Glomerular visceral epithelial cell (primary cell): ENCODE measurements around the gene GDAP1L1.
A peak's percentile ranks its signal among the peaks of the same experiment; 100 is the strongest.

ENCODE experiments used
- DNase-seq: peaks from one replicate; pipeline ENCODE4 v3.0.0-alpha.2; 2016; ENCODE audit errors: extremely low spot score

GDAP1L1 gene

DNA sequence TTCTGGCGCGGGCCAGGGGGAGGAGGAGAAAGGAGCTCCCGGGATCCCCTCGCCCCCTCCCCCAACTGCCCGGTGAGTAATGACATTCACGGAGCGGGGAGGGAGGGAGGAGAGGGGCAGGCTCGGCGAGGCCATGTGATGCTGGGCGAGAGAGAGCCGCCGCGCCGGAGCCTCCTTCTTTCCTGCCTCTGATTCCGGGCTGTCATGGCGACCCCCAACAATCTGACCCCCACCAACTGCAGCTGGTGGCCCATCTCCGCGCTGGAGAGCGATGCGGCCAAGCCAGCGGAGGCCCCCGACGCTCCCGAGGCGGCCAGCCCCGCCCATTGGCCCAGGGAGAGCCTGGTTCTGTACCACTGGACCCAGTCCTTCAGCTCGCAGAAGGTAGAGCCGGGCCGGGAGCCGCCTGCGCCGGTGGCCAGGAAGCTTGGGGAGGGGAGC is at the start of gene GDAP1L1:
GDAP1L1 (plus strand) TSS at position 178 of the 441 bp plus-strand sequence; CDS start at position 205, 27 bp downstream.
- DNase-seq = no peak

DNA sequence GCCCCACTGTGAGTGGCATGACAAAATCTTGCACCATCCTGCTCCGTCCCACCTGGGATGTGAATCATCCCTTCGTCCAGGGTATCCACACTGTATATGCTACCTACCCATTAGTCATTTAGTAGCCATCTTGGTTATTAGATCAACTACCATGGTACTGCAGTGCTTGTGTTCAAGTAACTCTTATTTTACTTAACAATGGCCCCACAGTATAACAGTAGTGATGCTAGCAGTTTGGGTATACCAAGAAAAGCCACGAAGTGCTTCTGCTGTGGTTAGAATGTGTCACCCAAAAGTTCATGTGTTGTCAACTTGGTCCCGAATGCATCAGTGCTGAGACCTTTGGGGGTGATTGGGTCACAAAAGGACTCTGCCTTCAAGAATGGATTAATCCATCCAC is 48.2 kb upstream of the GDAP1L1 start:
- DNase-seq = no peak

DNA sequence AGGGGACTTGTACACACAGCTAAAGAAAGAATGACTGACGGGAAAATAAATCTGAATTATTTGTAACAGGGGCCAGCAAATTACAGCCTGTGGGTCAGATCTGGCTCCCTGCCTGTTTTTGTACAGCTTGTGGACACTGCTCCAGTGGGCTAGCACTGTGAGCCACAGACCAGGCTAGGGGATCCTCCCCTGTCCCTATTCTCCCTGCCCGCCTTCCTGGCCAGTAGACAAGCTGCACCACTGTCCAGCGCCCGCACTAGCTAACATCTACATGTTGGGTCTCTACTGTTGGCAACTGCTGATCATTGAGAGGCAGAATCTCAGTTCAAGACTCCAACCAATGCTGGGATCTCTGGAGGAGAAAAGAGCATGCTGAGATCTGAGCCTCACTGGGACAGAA is 47.2 kb upstream of the GDAP1L1 start:
- DNase-seq = no peak

DNA sequence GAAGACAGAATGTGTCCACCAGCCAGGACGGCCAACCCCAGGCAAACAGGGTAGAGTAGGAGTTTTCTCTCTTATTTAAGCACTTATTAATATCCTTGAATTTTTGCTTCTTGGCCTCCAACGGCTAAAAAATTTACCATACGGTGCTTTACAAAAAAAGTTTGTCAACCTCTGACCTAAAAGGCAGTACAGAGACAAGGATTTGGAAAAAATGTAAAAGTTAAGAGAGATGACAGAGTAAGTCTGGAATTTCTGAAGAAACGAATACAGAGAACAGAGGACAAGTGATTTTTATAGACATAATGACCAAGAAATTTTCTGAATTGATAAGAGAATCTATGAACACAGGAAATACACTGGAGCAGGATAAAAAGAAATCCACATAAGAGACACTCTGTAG is 46.7 kb upstream of the GDAP1L1 start:
- no peak for DNase-seq

DNA sequence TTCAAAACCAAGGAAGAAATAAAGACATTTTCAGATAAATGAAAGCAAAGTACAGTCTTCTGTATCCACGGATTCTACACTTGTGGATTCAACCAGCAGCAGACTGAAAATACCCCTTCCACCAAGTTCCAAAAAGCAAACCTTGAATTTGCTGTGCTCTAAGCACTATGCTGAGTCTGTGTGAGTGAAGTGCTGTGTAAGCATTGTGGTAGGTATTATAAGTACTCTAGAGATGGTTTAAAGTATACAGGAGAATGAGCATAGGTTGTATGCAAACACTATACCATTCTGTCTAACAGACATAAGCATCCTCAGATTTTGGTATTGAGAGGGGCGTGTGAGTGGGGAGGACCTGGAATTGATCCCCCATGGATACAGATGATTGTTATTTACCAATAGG is 46.1 kb upstream of the GDAP1L1 start:
- DNase-seq = no peak

DNA sequence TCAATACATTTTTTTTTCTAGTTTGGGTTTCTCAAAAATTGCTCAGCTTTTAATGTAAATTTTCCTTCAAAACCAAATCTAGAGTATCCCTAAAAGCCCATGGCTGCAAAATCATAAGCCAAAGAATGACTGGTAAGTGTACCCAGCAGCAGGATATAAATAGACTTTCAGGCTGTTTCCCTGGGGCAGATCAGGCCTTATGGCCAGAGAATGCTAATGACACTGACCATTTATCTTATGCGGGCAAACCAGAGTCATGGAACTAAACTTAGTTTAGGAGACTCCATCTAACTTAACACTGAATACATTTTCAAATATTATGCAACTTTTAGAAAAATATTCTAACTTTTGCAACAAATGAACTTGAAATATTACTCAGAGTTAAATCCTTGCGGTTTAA is 43.9 kb upstream of the GDAP1L1 start:
- no peak for DNase-seq

DNA sequence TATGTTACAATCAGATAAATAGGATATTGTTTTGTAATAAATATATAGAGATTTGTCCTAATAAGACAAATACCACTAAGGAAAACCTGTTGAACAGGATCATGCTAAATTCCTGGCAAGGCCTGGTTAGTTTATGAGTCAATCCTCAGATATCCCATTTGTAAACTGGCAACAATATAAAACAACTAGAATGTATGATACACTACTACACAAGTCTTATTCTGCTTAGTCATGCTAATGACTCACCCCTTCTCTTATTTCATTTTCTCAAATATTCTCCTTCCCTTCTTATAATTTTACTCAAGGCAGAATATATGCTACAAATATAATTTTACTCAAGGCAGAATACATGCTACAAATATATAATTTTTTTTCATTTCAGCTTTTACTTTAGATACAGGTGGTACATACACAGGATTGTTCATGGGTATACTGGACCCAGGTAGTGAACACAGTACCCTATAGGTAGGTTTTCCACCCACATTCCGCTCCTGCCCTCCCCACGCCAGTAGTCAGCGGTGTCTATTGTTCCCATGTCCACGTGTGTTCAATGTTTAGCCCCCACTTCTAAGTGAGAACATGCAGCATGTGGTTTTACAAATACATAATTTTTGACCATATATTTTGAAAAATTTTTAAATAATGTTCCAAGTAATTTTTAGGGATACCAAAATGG is 42.8 kb upstream of the GDAP1L1 start:
- DNase-seq = peak; percentile 77

DNA sequence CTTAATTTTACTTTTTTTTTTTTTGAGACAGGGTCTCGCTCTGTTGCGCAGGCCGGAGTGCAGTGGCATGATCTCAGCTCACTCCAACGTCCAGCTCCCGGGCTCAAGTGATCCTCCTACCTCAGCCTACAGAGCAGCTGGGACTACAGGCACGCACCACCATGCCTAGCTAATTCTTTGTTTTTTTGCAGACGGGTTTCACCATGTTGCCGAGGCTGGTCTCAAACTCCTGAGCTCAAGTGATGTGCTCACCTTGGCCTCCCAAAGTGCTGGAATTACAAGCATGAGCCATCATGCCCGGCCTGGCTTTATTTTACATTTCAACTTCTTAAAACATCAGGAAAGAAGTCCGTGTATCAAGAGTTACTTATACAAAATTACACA is 42.3 kb upstream of the GDAP1L1 start:
- no peak for DNase-seq

DNA sequence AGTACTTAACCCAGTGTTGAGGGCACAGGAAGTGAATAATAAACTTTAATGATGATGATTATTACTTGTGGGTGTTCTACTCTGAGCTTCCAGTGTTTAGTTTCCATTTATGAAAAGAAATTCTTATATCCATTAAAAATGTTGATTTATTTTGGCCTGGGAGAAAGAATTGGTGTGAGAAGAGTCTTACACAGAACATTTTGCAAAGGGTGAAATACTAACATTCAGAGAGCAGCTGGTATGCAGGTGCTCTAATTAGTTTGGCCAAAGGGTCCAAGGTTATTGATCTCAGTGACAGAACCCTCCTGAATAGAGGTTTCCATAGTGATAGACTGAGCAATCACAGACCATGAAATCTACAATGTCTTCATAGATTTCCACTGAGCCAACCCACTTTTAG is 41.0 kb upstream of the GDAP1L1 start:
- no peak for DNase-seq

DNA sequence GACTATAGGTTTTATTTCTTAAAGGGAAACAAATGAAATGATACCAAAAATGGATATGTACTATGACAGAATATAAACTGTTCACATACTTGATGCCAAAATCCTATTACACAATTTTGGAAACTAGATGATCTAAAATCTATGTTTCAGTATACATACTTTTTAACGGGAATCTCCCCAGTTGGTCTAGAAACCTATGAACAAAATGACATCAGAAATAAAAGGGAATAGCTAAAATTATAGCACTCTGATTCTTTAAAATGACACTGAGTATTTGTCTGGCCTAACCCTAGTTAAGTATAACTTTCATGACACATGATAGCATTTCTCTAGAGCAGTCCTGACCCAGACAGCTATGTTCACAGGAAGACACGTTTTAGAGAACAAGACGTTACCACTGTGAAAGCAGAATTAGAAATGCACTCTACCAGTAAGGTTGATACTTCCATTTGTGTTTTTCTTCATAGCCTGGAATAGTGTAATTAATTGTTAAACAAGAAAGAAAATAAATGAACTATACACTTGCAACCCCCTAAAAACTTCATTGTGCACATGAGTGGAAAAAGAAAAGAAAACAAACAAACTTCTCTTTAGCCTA is 39.9 kb upstream of the GDAP1L1 start:
- no peak for DNase-seq

DNA sequence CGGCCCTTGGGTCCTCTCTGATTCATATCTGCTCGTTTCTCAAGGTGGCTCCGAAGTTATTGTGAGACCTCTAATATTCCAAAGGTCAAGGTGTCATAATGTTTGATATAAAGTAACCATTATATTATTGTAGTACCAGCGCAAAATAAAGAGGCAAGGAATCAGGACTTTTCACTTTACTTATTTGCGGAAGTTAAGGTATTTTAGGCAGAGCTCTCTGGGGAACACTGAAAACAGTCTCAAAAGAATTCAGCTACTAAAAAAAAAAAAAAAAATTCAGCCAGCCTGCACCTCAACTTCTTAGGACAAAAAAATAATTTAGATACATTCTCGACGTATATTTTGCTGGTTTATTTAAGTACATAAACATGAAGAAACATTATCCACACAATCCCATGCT is 38.9 kb upstream of the GDAP1L1 start:
- no peak for DNase-seq

DNA sequence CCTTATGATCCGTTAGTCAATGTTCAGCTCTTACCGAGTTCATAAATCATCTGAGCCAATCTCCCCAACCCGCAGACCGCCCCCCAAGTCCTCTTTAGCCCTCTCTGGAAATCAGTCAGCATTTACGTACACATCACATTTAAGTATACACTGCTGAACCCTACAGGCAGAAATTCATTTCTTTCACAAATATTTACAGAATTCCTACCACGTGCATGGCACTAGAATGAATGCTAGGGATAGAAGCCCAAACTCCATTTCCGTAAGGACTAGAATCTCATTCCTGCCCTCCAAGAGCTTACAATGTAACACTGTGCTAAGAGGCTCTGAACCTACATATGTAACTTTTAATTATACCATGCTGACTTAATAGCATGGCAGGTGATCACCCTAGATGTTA is 38.3 kb upstream of the GDAP1L1 start:
- DNase-seq = peak; percentile 25

DNA sequence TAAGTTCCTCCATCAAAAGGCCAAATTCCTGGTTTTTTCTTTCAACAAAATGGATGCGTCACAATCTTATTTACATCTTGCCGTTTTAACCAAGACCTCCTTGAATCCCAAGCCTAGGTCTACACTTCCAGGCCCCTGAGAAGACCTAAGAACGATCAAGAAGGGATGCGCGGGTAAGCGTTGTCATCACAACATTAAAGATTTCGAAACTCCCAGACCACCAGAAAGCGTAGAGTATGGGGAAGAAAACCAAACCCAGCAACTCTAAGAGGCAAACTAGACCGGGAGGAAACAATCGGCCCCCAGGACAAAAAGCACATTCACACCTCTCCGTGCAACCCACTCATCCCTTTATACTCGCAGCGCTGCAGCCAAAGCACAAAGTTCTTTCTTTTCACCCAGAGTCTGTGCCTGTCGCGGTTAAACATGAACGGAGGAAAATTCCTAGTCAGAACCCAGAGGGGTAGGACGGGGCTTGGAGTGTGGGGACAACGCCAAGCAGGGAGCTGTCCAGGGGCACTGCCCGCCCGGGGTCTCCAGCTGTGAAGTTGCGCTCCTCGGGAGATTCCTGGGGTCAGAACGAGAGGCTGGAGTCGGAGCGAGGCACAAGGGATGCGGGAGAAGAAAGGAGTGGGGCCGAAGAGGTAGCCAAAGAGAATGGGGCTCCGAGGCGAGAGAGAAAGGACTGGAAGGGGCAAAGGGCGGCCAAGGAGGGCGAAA is 37.3 kb upstream of the GDAP1L1 start:
- peak; percentile 45 for DNase-seq

DNA sequence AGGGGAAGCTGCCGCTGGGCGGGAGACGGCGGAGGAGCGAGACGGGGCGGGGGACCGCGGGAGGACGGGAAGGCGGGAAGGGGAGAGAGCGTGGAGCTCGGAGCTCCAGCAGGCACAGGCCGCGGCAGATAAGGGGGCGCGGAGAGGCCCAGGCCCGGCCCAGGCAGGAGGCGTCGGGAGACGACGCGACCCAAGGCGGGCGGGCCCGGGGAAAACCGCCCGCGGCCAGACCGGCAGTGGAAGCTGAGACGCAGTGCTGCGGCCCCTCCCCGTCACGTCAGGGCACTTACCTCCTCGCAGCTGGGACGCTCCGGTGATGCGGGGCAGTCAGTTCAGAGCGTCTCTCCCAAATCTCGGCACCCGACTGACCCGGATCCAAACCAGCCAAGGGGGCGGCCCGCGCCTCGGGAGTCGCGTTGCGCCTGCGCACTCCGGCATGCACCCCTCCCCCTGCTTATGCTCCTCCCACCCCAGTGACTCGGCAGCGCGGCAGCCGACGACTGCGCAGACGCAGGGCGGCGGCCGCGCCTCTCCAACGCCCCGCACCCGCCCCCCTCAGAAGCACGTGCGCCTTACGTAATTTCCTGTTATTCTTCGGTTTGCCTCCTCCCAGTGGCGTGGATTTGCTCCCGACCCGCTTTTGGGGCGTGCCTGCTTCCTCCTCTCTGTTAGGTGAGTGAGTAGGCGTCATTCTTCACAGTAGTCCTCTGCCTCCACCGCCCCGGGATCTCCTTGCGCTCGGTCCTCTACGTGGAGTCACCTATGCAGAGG is 36.5 kb upstream of the GDAP1L1 start, which contains the start of gene OSER1:
OSER1 (minus strand) TSS at position 366 of the 771 bp plus-strand sequence. CDS start 3,814 bp downstream, outside the sequence.
- DNase-seq = peak; percentile 99

DNA sequence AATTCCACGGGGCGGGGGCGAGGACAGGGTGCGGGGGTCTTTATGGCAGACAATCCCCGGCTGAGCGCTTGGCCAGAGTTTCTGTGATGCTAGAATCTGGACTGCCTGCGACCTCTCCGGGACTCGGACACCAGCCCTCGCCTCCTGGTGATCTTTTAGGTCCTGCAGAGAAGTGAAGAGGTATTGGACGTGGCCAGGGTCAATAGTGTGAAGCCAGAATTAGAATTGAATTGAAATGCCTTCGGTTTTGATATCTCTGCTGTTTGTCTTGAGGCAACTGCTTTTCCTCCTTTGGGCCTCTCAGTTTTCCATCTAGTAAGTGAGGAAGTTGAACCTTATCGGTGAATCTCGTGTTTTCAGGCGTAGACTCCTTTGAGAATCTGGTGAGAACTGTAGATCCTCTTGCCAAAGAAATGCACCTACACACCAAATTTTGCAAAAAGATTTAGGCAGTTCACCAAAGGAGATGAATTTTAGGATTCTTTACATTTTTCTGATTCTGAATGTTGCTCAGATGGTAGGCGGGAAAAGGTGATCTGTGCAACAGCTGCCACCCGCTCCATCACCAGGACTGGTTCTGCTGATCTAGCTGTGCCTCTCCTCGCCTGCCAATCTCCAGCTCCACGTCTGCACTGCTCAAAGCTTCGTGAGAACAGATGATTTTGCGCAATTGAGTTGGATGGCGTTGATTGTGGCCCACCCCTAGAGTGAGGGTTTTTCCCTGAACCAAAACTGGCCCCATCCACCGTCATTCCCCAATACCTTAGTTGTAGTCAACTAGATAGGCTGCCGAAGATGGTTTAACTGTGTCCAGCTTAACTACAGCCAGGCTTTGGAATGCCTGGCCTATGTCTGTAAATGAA is 35.7 kb upstream of the GDAP1L1 start:
- peak; percentile 21 for DNase-seq

DNA sequence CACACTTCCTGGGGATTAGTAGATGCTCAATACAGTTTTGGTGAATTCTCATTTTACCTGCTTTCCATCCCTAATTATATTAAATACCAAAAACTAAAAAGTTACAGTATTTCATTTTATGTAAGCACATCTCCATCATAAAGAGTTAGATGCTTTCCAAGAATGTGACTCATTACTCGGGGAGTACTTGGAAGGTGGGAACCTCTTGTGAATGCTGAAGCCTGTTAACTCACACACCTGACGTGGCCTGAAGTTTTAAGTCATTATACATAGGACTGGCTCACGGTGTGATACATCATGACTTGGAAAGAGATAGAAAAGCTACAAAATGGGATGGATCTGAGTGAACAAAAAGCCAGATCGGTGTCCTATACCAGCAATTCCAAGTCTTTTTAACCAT is 34.3 kb upstream of the GDAP1L1 start:
- no peak for DNase-seq

DNA sequence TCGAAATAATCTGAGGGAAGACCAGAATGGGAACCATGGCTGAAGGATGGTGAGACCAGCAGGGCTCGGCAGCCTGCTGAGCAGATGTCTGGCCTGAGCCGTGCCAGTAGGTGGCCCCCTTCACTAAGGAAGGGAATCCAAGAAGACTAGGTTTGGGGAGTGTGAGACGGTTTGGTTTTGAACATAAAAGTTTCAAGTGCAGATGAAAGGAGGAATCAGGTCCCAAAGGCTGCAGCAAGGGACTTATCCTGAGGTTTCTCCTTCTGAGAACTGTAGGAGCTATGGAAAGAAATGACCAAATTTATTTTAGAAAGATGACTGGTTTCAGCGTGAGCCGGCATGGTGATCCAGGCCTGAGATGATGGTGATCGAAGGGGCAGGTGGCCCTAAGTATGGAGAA is 32.0 kb upstream of the GDAP1L1 start:
- DNase-seq = peak; percentile 72

DNA sequence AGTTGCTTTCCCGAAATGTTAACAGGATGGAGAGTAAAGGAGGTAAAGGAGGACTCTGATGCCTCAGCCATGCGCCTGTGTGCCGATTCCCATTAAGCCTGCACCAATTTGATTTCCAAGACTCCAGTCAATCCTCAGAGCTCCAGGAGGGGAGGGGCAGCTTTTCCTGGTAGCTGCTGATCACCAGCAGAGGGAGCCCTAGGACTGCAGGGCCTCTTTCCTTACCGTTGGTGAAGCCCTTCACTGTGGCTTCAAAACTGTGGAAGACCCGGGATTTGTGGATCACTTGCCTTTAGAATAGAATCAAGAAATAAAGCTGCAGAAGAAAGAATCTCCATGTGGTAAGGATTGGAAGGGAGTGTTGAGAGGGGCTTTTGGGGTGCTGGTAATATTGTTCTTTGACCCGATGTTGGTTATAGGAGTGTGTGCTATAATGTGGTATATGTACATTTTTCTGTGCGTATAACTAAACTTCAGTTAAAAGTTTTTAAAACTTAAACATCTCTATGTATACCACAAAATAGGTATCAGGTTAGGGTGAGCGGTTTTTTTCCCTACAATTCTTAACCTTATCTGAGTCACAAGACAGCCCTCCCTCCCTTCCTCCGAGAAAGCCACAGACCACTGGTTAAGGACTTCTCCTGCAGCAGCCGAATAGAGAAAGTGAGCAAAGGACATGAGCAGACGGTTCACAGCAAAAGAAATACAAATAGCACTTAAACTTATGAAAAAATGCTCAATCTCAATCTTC is 29.6 kb upstream of the GDAP1L1 start:
- peak; percentile 83 for DNase-seq

DNA sequence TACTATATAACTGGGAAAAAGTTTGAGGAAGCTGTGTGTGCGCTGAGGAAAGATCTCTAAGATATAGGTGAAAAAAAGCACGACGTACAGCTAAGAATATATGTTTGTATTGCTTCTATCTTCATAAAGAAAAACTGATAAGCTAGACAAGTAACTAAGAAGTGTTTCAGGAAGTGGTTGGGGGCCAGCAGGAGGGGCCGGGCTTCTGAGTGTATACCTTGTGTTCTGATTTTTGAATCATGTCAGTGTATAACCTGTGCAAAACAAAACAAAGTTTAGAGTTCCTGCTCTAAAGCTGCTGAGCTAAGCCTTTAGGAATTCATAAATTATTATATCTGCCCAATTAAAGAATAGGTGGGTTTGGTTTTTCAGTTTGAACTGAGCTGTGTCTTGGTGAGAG is 28.7 kb upstream of the GDAP1L1 start:
- no peak for DNase-seq

DNA sequence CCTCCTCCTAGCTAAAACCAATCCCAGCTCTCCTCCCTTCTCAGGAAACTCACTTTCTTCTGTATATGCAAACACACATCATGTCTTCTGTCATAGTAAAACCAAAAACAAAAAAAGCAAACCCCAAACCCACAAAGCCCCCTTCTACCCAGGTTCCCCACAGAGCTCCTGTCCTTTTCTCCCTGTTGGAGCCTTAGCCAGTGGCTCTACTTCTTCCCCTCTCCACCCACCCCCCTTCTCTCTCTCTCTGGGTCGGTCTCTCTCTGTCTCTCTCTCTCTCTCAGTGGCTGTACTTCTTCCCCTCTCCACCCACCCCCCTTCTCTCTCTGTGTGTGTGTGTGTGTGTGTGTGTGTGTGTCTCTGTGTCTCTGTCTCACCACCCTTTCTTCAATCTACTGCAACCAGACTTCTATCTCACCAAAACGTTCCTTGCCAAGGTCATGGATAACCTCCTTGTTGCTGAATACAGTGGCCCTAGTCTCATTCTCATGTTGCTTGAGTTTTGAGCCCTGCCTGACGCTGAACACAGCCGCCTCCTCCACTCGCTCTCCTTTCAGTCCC is 27.9 kb upstream of the GDAP1L1 start:
- no peak for DNase-seq
